ENCODE data around the gene PLA2G6. TPM values are rescaled to one million over a fixed set of nuclear protein-coding genes. Genes with fewer than 3 reads are reported as not detected.

PLA2G6 gene
- total RNA-seq, 3 donors from 2014 or later = 41.1 to 68.1 (median 59.3) TPM

- H3K27me3 ChIP-seq = no peaks in the 10 kb centered on the region
- H3K4me3 ChIP-seq = no peak overlapping the region
- H3K9me3 ChIP-seq = no peaks in the 10 kb centered on the region
- no peaks in the 10 kb centered on the region for H3K36me3 ChIP-seq
- intact Hi-C loops (cut with DNase I; ENCODE audit: low total_unique reads) = no loop called here
- TF ChIP-seq CTCF (IDR thresholded peaks at IDR 0.05) = no peak
- peaks cover 19 to 27% of the 10 kb centered on the region in 2 donors for H3K4me1 ChIP-seq
- H3K27ac ChIP-seq = peak overlapping the region; percentile 96
- no peak for DNase-seq (ENCODE audit: low spot score in 2 of 2)
Observed at GRCh38 chr22:38175206-38176118, 6.2 kb downstream of the PLA2G6 start.

- intact Hi-C loops (cut with DNase I; ENCODE audit: low total_unique reads) = no loop called here
- H3K4me3 ChIP-seq = no peak overlapping the region
- peak overlapping the region; percentile 96 for H3K27ac ChIP-seq
- no peak for TF ChIP-seq CTCF (IDR thresholded peaks at IDR 0.05)
- TF ChIP-seq POLR2A (IDR thresholded peaks at IDR 0.05) = no peak
- no peak for TF ChIP-seq POLR2AphosphoS5 (IDR thresholded peaks at IDR 0.05)
- no peaks in the 10 kb centered on the region for H3K36me3 ChIP-seq
- H3K4me1 ChIP-seq = peaks cover 19 to 21% of the 10 kb centered on the region in 2 donors
- DNase-seq (ENCODE audit: low spot score in 2 of 2) = no peak
- H3K27me3 ChIP-seq = no peaks in the 10 kb centered on the region
- H3K9me3 ChIP-seq = no peaks in the 10 kb centered on the region
Observed at GRCh38 chr22:38174626-38175025, 7.0 kb downstream of the PLA2G6 start.

GRCh38 chr22:38173641-38173906 lies 8.1 kb downstream of the PLA2G6 start:
- TF ChIP-seq CTCF (IDR thresholded peaks at IDR 0.05) = no peak
- TF ChIP-seq POLR2A (IDR thresholded peaks at IDR 0.05) = no peak
- TF ChIP-seq POLR2AphosphoS5 (IDR thresholded peaks at IDR 0.05) = no peak
- intact Hi-C loops (cut with DNase I; ENCODE audit: low total_unique reads) = no loop called here
- Histone ChIP-seq H3K27me3 (no peaks in the 10 kb centered on the region), H3K9me3 (no peaks in the 10 kb centered on the region), H3K4me3 (no peak overlapping the region), H3K27ac (peak overlapping the region; percentile 93 to 96), H3K4me1 (peaks cover 19% of the 10 kb centered on the region in 2 donors), H3K36me3 (no peaks in the 10 kb centered on the region)
- DNase-seq (ENCODE audit: low spot score in 2 of 2) = no peak

GRCh38 chr22:38172832-38173640 lies 8.6 kb downstream of the PLA2G6 start:
- intact Hi-C loops (cut with DNase I; ENCODE audit: low total_unique reads) = no loop called here
- peaks cover 14 to 19% of the 10 kb centered on the region in 2 donors for H3K4me1 ChIP-seq

More at GRCh38 chr22:38172832-38173640, 8.6 kb downstream of the PLA2G6 start:
- peak; percentile 87 to 95 for DNase-seq (ENCODE audit: low spot score in 2 of 2)
- peak overlapping the region in 1 of 3 donors; percentile 28 for H3K4me3 ChIP-seq
- no peak for TF ChIP-seq POLR2A (IDR thresholded peaks at IDR 0.05)
- TF ChIP-seq CTCF (IDR thresholded peaks at IDR 0.05) = no peak
- TF ChIP-seq POLR2AphosphoS5 (IDR thresholded peaks at IDR 0.05) = peak; percentile 93 to 95 (median 94)
- no peaks in the 10 kb centered on the region for H3K9me3 ChIP-seq
- peak overlapping the region; percentile 93 to 96 for H3K27ac ChIP-seq
- no peaks in the 10 kb centered on the region for H3K36me3 ChIP-seq
- no peaks in the 10 kb centered on the region for H3K27me3 ChIP-seq

Measured in breast epithelium (tissue), 4 donors.